MM.1S (cell line): Measurements from ENCODE around the gene CCNB2.

Experiments
- DNase-seq: peaks from one replicate; pipeline ENCODE4 v3.0.0-alpha.2; 2015
- H2AFZ ChIP-seq: fragments of 300-600 bp; sonication (generic); 2 replicates; pipeline ENCODE4 v1.6.0; 2016; ENCODE audit warnings: antibody characterized with exemption, low read length
- H3F3A ChIP-seq: fragments of 300-600 bp; sonication (generic); 2 replicates; pipeline ENCODE4 v1.6.1; 2016; ENCODE audit warnings: mild to moderate bottlenecking, antibody characterized with exemption, low read length, moderate library complexity, mixed read lengths; ENCODE audit not compliant: insufficient read depth
- H3K27ac ChIP-seq: fragments of 300-600 bp; sonication (generic); 2 replicates; pipeline ENCODE4 v1.5.1; 2016; ENCODE audit warnings: mild to moderate bottlenecking, low read length
- H3K27me3 ChIP-seq: fragments of 300-600 bp; sonication (generic); replicated peaks from 2 replicates; pipeline ENCODE4 v1.6.0; 2016; ENCODE audit warnings: low read length; ENCODE audit not compliant: insufficient read depth
- H3K36me3 ChIP-seq: fragments of 300-600 bp; sonication (generic); replicated peaks from 2 replicates; pipeline ENCODE4 v1.6.1; 2016; ENCODE audit warnings: mild to moderate bottlenecking, low read length, mixed read lengths; ENCODE audit not compliant: insufficient read depth
- H3K4me1 ChIP-seq: fragments of 300-600 bp; sonication (generic); 2 replicates; pipeline ENCODE4 v1.6.1; 2016; ENCODE audit warnings: low read length, mixed read lengths
- H3K4me2 ChIP-seq: fragments of 300-600 bp; sonication (generic); 2 replicates; pipeline ENCODE4 v1.6.0; 2016; ENCODE audit warnings: low read depth, low read length
- H3K4me3 ChIP-seq: fragments of 300-600 bp; sonication (generic); 2 replicates; pipeline ENCODE4 v1.5.1; 2016; ENCODE audit warnings: low read length, mixed read lengths
- H3K79me2 ChIP-seq: fragments of 300-600 bp; sonication (generic); 2 replicates; pipeline ENCODE4 v1.6.1; 2016; ENCODE audit warnings: mixed run types, low read length, mixed read lengths
- H3K9ac ChIP-seq: fragments of 300-600 bp; sonication (generic); 2 replicates; pipeline ENCODE4 v1.6.1; 2016; ENCODE audit warnings: low read length, mixed read lengths
- H3K9me2 ChIP-seq: fragments of 300-600 bp; sonication (generic); replicated peaks from 2 replicates; pipeline ENCODE4 v1.6.1; 2016; ENCODE audit warnings: mild to moderate bottlenecking, low read length, mixed read lengths; ENCODE audit not compliant: insufficient read depth
- H3K9me3 ChIP-seq: fragments of 300-600 bp; sonication (generic); replicated peaks from 2 replicates; pipeline ENCODE4 v1.6.1; 2016; ENCODE audit warnings: mild to moderate bottlenecking, low read length, mixed read lengths; ENCODE audit not compliant: insufficient read depth
- H4K20me1 ChIP-seq: fragments of 300-600 bp; sonication (generic); 2 replicates; pipeline ENCODE4 v1.6.1; 2016; ENCODE audit warnings: mild to moderate bottlenecking, low read length, moderate library complexity, mixed read lengths; ENCODE audit not compliant: insufficient read depth
- CTCF ChIP-seq: fragments of 300-600 bp; sonication (generic); IDR thresholded peaks from 2 replicates; pipeline ENCODE4 v1.5.1; 2016; ENCODE audit warnings: antibody characterized with exemption, low read length, mixed read lengths
- EZH2 ChIP-seq: fragments of 300-600 bp; sonication (generic); optimal IDR thresholded peaks from 2 replicates; pipeline ENCODE3; 2017; ENCODE audit warnings: low read depth, mild to moderate bottlenecking, antibody characterized with exemption, low read length, mixed read lengths
- EZH2phosphoT487 ChIP-seq: fragments of 300-600 bp; sonication (generic); IDR thresholded peaks from 2 replicates; pipeline ENCODE4 v1.6.1; 2018; ENCODE audit warnings: antibody characterized with exemption, low read length

CCNB2 gene

GRCh38 chr15:59150185-59150584, 45.2 kb downstream of the CCNB2 start:
- no peaks in the 10 kb centered on the region for H3K4me1 ChIP-seq
- no peak for TF ChIP-seq EZH2
- TF ChIP-seq CTCF: no peak
- TF ChIP-seq EZH2phosphoT487: no peak
- no peak overlapping the region for H3K9ac ChIP-seq
- H2AFZ ChIP-seq: no peak overlapping the region
- H3K79me2 ChIP-seq: no peaks in the 10 kb centered on the region
- no peak overlapping the region for H3K4me2 ChIP-seq
- no peak overlapping the region for H3K4me3 ChIP-seq
- no peaks in the 10 kb centered on the region for H3K9me2 ChIP-seq
- no peak for DNase-seq
- no peak overlapping the region for H3K27ac ChIP-seq
- H3K9me3 ChIP-seq: no peaks in the 10 kb centered on the region
- H3K36me3 ChIP-seq: no peaks in the 10 kb centered on the region
- H3K27me3 ChIP-seq: no peaks in the 10 kb centered on the region
- no peaks in the 10 kb centered on the region for H4K20me1 ChIP-seq
- H3F3A ChIP-seq: no peaks in the 10 kb centered on the region

- Histone ChIP-seq H3K4me3 (no peak overlapping the region), H3K4me1 (no peaks in the 10 kb centered on the region), H3K27ac (no peak overlapping the region), H3K4me2 (no peak overlapping the region), H3K9ac (no peak overlapping the region), H4K20me1 (no peaks in the 10 kb centered on the region), H3K36me3 (no peaks in the 10 kb centered on the region), H2AFZ (no peak overlapping the region), H3K79me2 (no peaks in the 10 kb centered on the region), H3F3A (no peaks in the 10 kb centered on the region), H3K27me3 (no peaks in the 10 kb centered on the region), H3K9me2 (no peaks in the 10 kb centered on the region), H3K9me3 (no peaks in the 10 kb centered on the region)
- TF ChIP-seq CTCF (no peak), EZH2 (no peak), EZH2phosphoT487 (no peak)
- DNase-seq: no peak
Measured at GRCh38 chr15:59152694-59153450, 47.9 kb downstream of the CCNB2 start.

- H3K79me2 ChIP-seq: no peaks in the 10 kb centered on the region
- TF ChIP-seq CTCF (no peak), EZH2 (no peak), EZH2phosphoT487 (no peak)
- no peaks in the 10 kb centered on the region for H3K4me1 ChIP-seq
- no peak overlapping the region for H3K4me2 ChIP-seq
- H3K9ac ChIP-seq: no peak overlapping the region
- H3K9me3 ChIP-seq: no peaks in the 10 kb centered on the region
- H3F3A ChIP-seq: no peaks in the 10 kb centered on the region
- no peak overlapping the region for H3K27ac ChIP-seq
- no peaks in the 10 kb centered on the region for H3K36me3 ChIP-seq
- no peaks in the 10 kb centered on the region for H3K27me3 ChIP-seq
- H3K9me2 ChIP-seq: no peaks in the 10 kb centered on the region
- DNase-seq: no peak
- H2AFZ ChIP-seq: no peak overlapping the region
- H4K20me1 ChIP-seq: no peaks in the 10 kb centered on the region
- H3K4me3 ChIP-seq: no peak overlapping the region
Measured at GRCh38 chr15:59153466-59153865, 48.5 kb downstream of the CCNB2 start.
